GM18520 (cell line): Measurements from ENCODE around the gene PROKR1.
"Not testable (repeated sequence)": the region's sequence is repeated elsewhere in the genome, so short reads cannot be mapped to it uniquely, and the experiment has no call there.

Source experiments
- ATAC-seq: cut with Tn5 transposase; IDR thresholded peaks from one replicate; pipeline ENCODE4 v1.9.1; 2021; ENCODE audit not compliant: unreplicated experiment

PROKR1 gene

GRCh38 chr2:68643011-68643873 is at the start of gene PROKR1:
TSS of gene PROKR1 (plus strand) at chr2:68643579. CDS start at chr2:68645822, 2,243 bp downstream.
- ATAC-seq = no peak

GRCh38 chr2:68594041-68594440 is 49.3 kb upstream of the PROKR1 start:
- ATAC-seq = no peak

GRCh38 chr2:68594674-68595492 is 48.5 kb upstream of the PROKR1 start:
- ATAC-seq = no peak

GRCh38 chr2:68595493-68595785 is 47.9 kb upstream of the PROKR1 start:
- ATAC-seq = not testable (repeated sequence)

GRCh38 chr2:68600495-68600894 is 42.9 kb upstream of the PROKR1 start:
- not testable (repeated sequence) for ATAC-seq

GRCh38 chr2:68603059-68603458 is 40.3 kb upstream of the PROKR1 start:
- no peak for ATAC-seq

GRCh38 chr2:68604077-68604476 is 39.3 kb upstream of the PROKR1 start:
- no peak for ATAC-seq

GRCh38 chr2:68605939-68606338 is 37.4 kb upstream of the PROKR1 start:
- ATAC-seq = no peak

- no peak for ATAC-seq
Observed at GRCh38 chr2:68606759-68607158, 36.6 kb upstream of the PROKR1 start.

- ATAC-seq = no peak
Observed at GRCh38 chr2:68607837-68608236, 35.5 kb upstream of the PROKR1 start.

GRCh38 chr2:68612765-68613519 is 30.4 kb upstream of the PROKR1 start:
- no peak for ATAC-seq

GRCh38 chr2:68620772-68621171 is 22.6 kb upstream of the PROKR1 start:
- ATAC-seq = no peak

- ATAC-seq = no peak
Observed at GRCh38 chr2:68623820-68624219, 19.6 kb upstream of the PROKR1 start.

- no peak for ATAC-seq
Observed at GRCh38 chr2:68627615-68628014, 15.8 kb upstream of the PROKR1 start.

- no peak for ATAC-seq
Observed at GRCh38 chr2:68632021-68632420, 11.4 kb upstream of the PROKR1 start.

GRCh38 chr2:68637047-68637446 is 6.3 kb upstream of the PROKR1 start:
- ATAC-seq = no peak

- no peak for ATAC-seq
Observed at GRCh38 chr2:68643874-68644485, 601 bp downstream of the PROKR1 start.

GRCh38 chr2:68645523-68645922 is 2.1 kb downstream of the PROKR1 start:
- ATAC-seq = no peak

GRCh38 chr2:68646303-68646702 is 2.9 kb downstream of the PROKR1 start:
- ATAC-seq = no peak

GRCh38 chr2:68650645-68651044 is 7.3 kb downstream of the PROKR1 start:
- ATAC-seq = no peak

GRCh38 chr2:68653034-68653433 is 9.7 kb downstream of the PROKR1 start:
- no peak for ATAC-seq
